HepG2 (cell line): Measurements from ENCODE around the gene MRPS7. TPM values are rescaled to one million over a fixed set of nuclear protein-coding genes. Genes with fewer than 3 reads are reported as not detected.

Experiments
- EZH2 ChIP-seq: conservative IDR thresholded peaks from 2 replicates; pipeline ENCODE4 v1.6.1; 2012; ENCODE audit warnings: mild to moderate bottlenecking, low read depth, low read length, moderate library complexity
- HNF4A ChIP-seq: sonication (generic); formaldehyde crosslinking; IDR thresholded peaks from 2 replicates; pipeline ENCODE4 v1.4.0; 2020; ENCODE audit warnings: missing genetic modification reagents
- HNRNPL ChIP-seq: fragments of 200-400 bp; formaldehyde crosslinking; IDR thresholded peaks from 2 replicates; pipeline ENCODE4 v1.6.1; 2017; ENCODE audit warnings: mild to moderate bottlenecking, low read depth, low read length
- MAX ChIP-seq: IDR thresholded peaks from 2 replicates; pipeline ENCODE4 v1.6.1; 2012; ENCODE audit warnings: inconsistent platforms
- MYPOP ChIP-seq: sonication (generic); formaldehyde crosslinking; IDR thresholded peaks from 2 replicates; pipeline ENCODE4 v1.8.1; 2023; ENCODE audit warnings: mild to moderate bottlenecking, moderate library complexity, missing genetic modification reagents
- NFYC ChIP-seq: IDR thresholded peaks from 2 replicates; pipeline ENCODE4 v1.6.1; 2016; ENCODE audit warnings: missing genetic modification reagents, missing compliant biosample characterization
- NONO ChIP-seq, 2 experiments: fragments of 450-650 bp in 1 of 2; sonication (generic) in 1 of 2; formaldehyde crosslinking in 1 of 2; IDR thresholded peaks in 1 of 2; conservative IDR thresholded peaks in 1 of 2; 2 replicates each; pipeline versions ENCODE4 v1.6.1 to v1.8.0; 2017 to 2022; ENCODE audit warnings: mild to moderate bottlenecking in 1 of 2, missing genetic modification reagents in 1 of 2, moderate library complexity in 1 of 2
- PCBP2 ChIP-seq: fragments of 200-400 bp; formaldehyde crosslinking; optimal IDR thresholded peaks from 2 replicates; pipeline ENCODE3; 2018; ENCODE audit warnings: low read length, low read depth; ENCODE audit not compliant: poor library complexity, severe bottlenecking
- PTBP1 ChIP-seq: fragments of 200-400 bp; formaldehyde crosslinking; IDR thresholded peaks from 2 replicates; pipeline ENCODE4 v1.6.1; 2018; ENCODE audit warnings: low read length, low read depth; ENCODE audit not compliant: poor library complexity, severe bottlenecking
- RARG ChIP-seq: sonication (generic); formaldehyde crosslinking; IDR thresholded peaks from 2 replicates; pipeline ENCODE4 v1.4.0; 2020; ENCODE audit warnings: low read depth, mild to moderate bottlenecking, missing genetic modification reagents
- SMAD3 ChIP-seq: sonication (generic); formaldehyde crosslinking; IDR thresholded peaks from 2 replicates; pipeline ENCODE4 v1.4.0; 2020; ENCODE audit warnings: missing genetic modification reagents
- SP2 ChIP-seq: sonication (generic); formaldehyde crosslinking; IDR thresholded peaks from 2 replicates; pipeline ENCODE4 v1.5.1; 2020; ENCODE audit warnings: mild to moderate bottlenecking, missing genetic modification reagents
- TFE3 ChIP-seq: IDR thresholded peaks from 2 replicates; pipeline ENCODE4 v1.6.1; 2016
- ZMYM2 ChIP-seq: sonication (generic); formaldehyde crosslinking; IDR thresholded peaks from 2 replicates; pipeline ENCODE4 v1.8.0; 2022; ENCODE audit warnings: mild to moderate bottlenecking, missing genetic modification reagents
- ZMYM3 ChIP-seq: sonication (generic); formaldehyde crosslinking; IDR thresholded peaks from 2 replicates; pipeline ENCODE4 v1.5.1; 2020; ENCODE audit warnings: mild to moderate bottlenecking, missing genetic modification reagents
- ZNF142 ChIP-seq: sonication (generic); formaldehyde crosslinking; IDR thresholded peaks from 2 replicates; pipeline ENCODE4 v1.4.0; 2020; ENCODE audit warnings: missing genetic modification reagents
- ZNF329 ChIP-seq: sonication (generic); formaldehyde crosslinking; IDR thresholded peaks from 2 replicates; pipeline ENCODE4 v1.9.0; 2021; ENCODE audit warnings: low read depth, mild to moderate bottlenecking, missing genetic modification reagents
- ZNF432 ChIP-seq: sonication (generic); formaldehyde crosslinking; IDR thresholded peaks from 2 replicates; pipeline ENCODE4 v1.5.0; 2020; ENCODE audit warnings: missing genetic modification reagents, mild to moderate bottlenecking, borderline replicate concordance
- ZNF446 ChIP-seq: sonication (generic); formaldehyde crosslinking; IDR thresholded peaks from 2 replicates; pipeline ENCODE4 v1.5.0; 2020; ENCODE audit warnings: mild to moderate bottlenecking, missing genetic modification reagents
- ZNF616 ChIP-seq: sonication (generic); formaldehyde crosslinking; IDR thresholded peaks from 2 replicates; pipeline ENCODE4 v1.5.0; 2020; ENCODE audit warnings: low read depth, mild to moderate bottlenecking, missing genetic modification reagents
- ZSCAN21 ChIP-seq: sonication (generic); formaldehyde crosslinking; IDR thresholded peaks from 2 replicates; pipeline ENCODE4 v1.8.0; 2022; ENCODE audit warnings: mild to moderate bottlenecking, missing genetic modification reagents, moderate library complexity, borderline replicate concordance
- polyA plus RNA-seq, 8 experiments: library from polyadenylated mRNA; depleted of rRNA in 3 of 8; stranded (reverse) in 7 of 8; unstranded in 1 of 8; fragments of >200 nt; fragmentation: Illumina TruSeq in 4 of 8; extraction: Trizol in 4 of 8; gene quantifications; 2 replicates each; pipeline versions ENCODE4 v1.2.1 to v1.2.3, GENCODE V29; 2011 to 2016; ENCODE audit warnings: low read depth in 4 of 8, missing spikeins in 1 of 8, mixed read lengths in 1 of 8; ENCODE audit not compliant: insufficient read depth in 1 of 8
- total RNA-seq, 5 experiments: library from RNA; depleted of rRNA; stranded (reverse); fragments of >200 nt; fragmentation: Illumina TruSeq; extraction: Trizol; gene quantifications; 2 replicates each; pipeline ENCODE4 v1.2.3, GENCODE V29; 2016; ENCODE audit warnings: low read depth in 1 of 5

Gene MRPS7
- total and polyA plus RNA-seq, 2 of the 13 experiments (the other 11 are each of a cell fraction or from before 2014, with no cell fraction given) = 97.0 to 162 TPM

GRCh38 chr17:75270218-75270965 is 8.7 kb downstream of the MRPS7 start (continued):
- TF ChIP-seq HNRNPL (no peak), SP2 (CRISPR knock-in tag) (peak; percentile 55; the same call in 1 of the 2 replicates), HNF4A (no peak), RARG (CRISPR knock-in tag) (0 out of 2 replicates have a peak, but pooled peaks have one; percentile 54), ZSCAN21 (no peak), ZNF446 (CRISPR knock-in tag) (peak; percentile 20; the same call in 1 of the 2 replicates), ZMYM3 (CRISPR knock-in tag) (peak; percentile 72), ZNF142 (CRISPR knock-in tag) (no peak), MYPOP (CRISPR knock-in tag) (peak; percentile 79), NFYC (CRISPR knock-in tag) (peak; percentile 21; the same call in 1 of the 2 replicates), ZMYM2 (peak; percentile 50; the same call in 1 of the 2 replicates), PTBP1 (peak; percentile 40), NONO (IDR thresholded peaks at IDR 0.05) (no peak), NONO (CRISPR knock-in tag; conservative IDR thresholded peaks at IDR 0.05) (0 out of 2 replicates have a peak, but pooled peaks have one; percentile 28), SMAD3 (CRISPR knock-in tag) (peak; percentile 63; the same call in 1 of the 2 replicates), TFE3 (CRISPR knock-in tag) (peak; percentile 29; the same call in 1 of the 2 replicates), EZH2 (no peak), PCBP2 (no peak), ZNF432 (no peak), ZNF616 (CRISPR knock-in tag) (no peak), MAX (peak; percentile 21; the same call in 1 of the 2 replicates), ZNF329 (peak; percentile 34; the same call in 1 of the 2 replicates)
